ENCODE measurements around the gene PRRT1B. TPM values are rescaled to one million over a fixed set of nuclear protein-coding genes. Genes with fewer than 3 reads are reported as not detected.
"Not testable (repeated sequence)": the region's sequence is repeated elsewhere in the genome, so short reads cannot be mapped to it uniquely, and the experiment has no call there.

The PRRT1B gene
- total RNA-seq, 1 donor from 2014 or later = not detected

GRCh38 chr9:131522257-131523085 is 22.9 kb upstream of the PRRT1B start:
- DNase-seq = no peak

- no peak for DNase-seq
Observed at GRCh38 chr9:131523086-131523388, 22.3 kb upstream of the PRRT1B start.

GRCh38 chr9:131523451-131524435 is 21.6 kb upstream of the PRRT1B start:
- no peak for DNase-seq

- DNase-seq = no peak
Observed at GRCh38 chr9:131524665-131525315, 20.5 kb upstream of the PRRT1B start.

GRCh38 chr9:131525643-131526565 is 19.4 kb upstream of the PRRT1B start:
- DNase-seq = peak; percentile 22

GRCh38 chr9:131528186-131528585 is 17.1 kb upstream of the PRRT1B start:
- no peak for DNase-seq

- no peak for DNase-seq
Observed at GRCh38 chr9:131528886-131529505, 16.3 kb upstream of the PRRT1B start.

GRCh38 chr9:131529597-131530545 is 15.5 kb upstream of the PRRT1B start:
- no peak for DNase-seq

GRCh38 chr9:131530546-131530919 is 14.8 kb upstream of the PRRT1B start:
- DNase-seq = peak; percentile 32

- peak; percentile 93 for DNase-seq
Observed at GRCh38 chr9:131530920-131531832, 14.1 kb upstream of the PRRT1B start, which contains the start of gene UCK1. TSS of gene UCK1 (minus strand) at chr9:131531263. CDS start at chr9:131531174, 89 bp downstream.

GRCh38 chr9:131534721-131535237 is 10.5 kb upstream of the PRRT1B start:
- DNase-seq = no peak

GRCh38 chr9:131537946-131538345 is 7.4 kb upstream of the PRRT1B start:
- no peak for DNase-seq

GRCh38 chr9:131539223-131539923 is 6.0 kb upstream of the PRRT1B start:
- no peak for DNase-seq

- DNase-seq = no peak
Observed at GRCh38 chr9:131543141-131543540, 2.2 kb upstream of the PRRT1B start.

GRCh38 chr9:131545786-131546335 is 538 bp downstream of the PRRT1B start:
- no peak for DNase-seq

GRCh38 chr9:131546336-131547084 is 1.2 kb downstream of the PRRT1B start:
- peak; percentile 71 for DNase-seq

- DNase-seq = not testable (repeated sequence)
Observed at GRCh38 chr9:131549186-131549585, 3.9 kb downstream of the PRRT1B start.
